Stimulated activated CD8-positive, alpha-beta memory T cell treated with anti-CD3 and anti-CD28 coated beads, Interleukin-7, amount 100 ng/mL, for 1 hour (primary cell): ENCODE results near the gene ATXN7L1.
"Not testable (repeated sequence)": the region's sequence is repeated elsewhere in the genome, so short reads cannot be mapped to it uniquely, and the experiment has no call there.

Experiments used
- DNase-seq, 2 donors: peaks; one replicate each; pipeline ENCODE4 v3.0.0-alpha.2; 2020; ENCODE audit warnings: low read depth in 2 of 2

The ATXN7L1 gene

GRCh38 chr7:105744258-105744657 lies 132.1 kb downstream of the ATXN7L1 start:
- no peak for DNase-seq

GRCh38 chr7:105743351-105744090 lies 132.9 kb downstream of the ATXN7L1 start:
- no peak for DNase-seq

- DNase-seq, result no peak
These were observed 133.6 kb downstream of the ATXN7L1 start for GRCh38 chr7:105742787-105743186.

- no peak for DNase-seq
These were observed 134.4 kb downstream of the ATXN7L1 start for GRCh38 chr7:105741982-105742381.

- DNase-seq, result no peak
These were observed 138.3 kb downstream of the ATXN7L1 start for GRCh38 chr7:105738133-105738532.

GRCh38 chr7:105734233-105734632 lies 142.2 kb downstream of the ATXN7L1 start:
- DNase-seq, result no peak

GRCh38 chr7:105731042-105731441 lies 145.4 kb downstream of the ATXN7L1 start:
- DNase-seq, result no peak

- DNase-seq, result no peak
These were observed 148.4 kb downstream of the ATXN7L1 start for GRCh38 chr7:105728028-105728427.

GRCh38 chr7:105724688-105725087 lies 151.7 kb downstream of the ATXN7L1 start:
- DNase-seq, result no peak

GRCh38 chr7:105723572-105723971 lies 152.8 kb downstream of the ATXN7L1 start:
- DNase-seq, result no peak

GRCh38 chr7:105721571-105722104 lies 154.8 kb downstream of the ATXN7L1 start:
- DNase-seq, result no peak

- no peak for DNase-seq
These were observed 156.5 kb downstream of the ATXN7L1 start for GRCh38 chr7:105719919-105720318.

- no peak for DNase-seq
These were observed 157.0 kb downstream of the ATXN7L1 start for GRCh38 chr7:105719395-105719794.

- no peak for DNase-seq
These were observed 157.9 kb downstream of the ATXN7L1 start for GRCh38 chr7:105718511-105718925.

GRCh38 chr7:105715528-105715927 lies 160.9 kb downstream of the ATXN7L1 start:
- DNase-seq, result no peak

GRCh38 chr7:105713488-105714465 lies 162.6 kb downstream of the ATXN7L1 start:
- DNase-seq, result no peak

- DNase-seq, result no peak
These were observed 163.5 kb downstream of the ATXN7L1 start for GRCh38 chr7:105712877-105713276.

- no peak for DNase-seq
These were observed 164.5 kb downstream of the ATXN7L1 start for GRCh38 chr7:105711726-105712402.

GRCh38 chr7:105710720-105711119 lies 165.7 kb downstream of the ATXN7L1 start:
- not testable (repeated sequence) for DNase-seq

GRCh38 chr7:105708763-105709080 lies 167.7 kb downstream of the ATXN7L1 start:
- DNase-seq, result no peak

- DNase-seq, result no peak
These were observed 168.2 kb downstream of the ATXN7L1 start for GRCh38 chr7:105707967-105708762.
